ENCODE data around the gene NSUN2. TPM values are rescaled to one million over a fixed set of nuclear protein-coding genes. Genes with fewer than 3 reads are reported as not detected.

The NSUN2 gene
- polyA plus RNA-seq, 2 of the 4 experiments (the other 2 are of a cell fraction) = 95.7 to 101 TPM

GRCh38 chr5:6675784-6676491 lies 43.1 kb upstream of the NSUN2 start:
- peaks cover 7% of the 10 kb centered on the region; the same call in 1 of the 3 replicates for H3K9me3 ChIP-seq
- TF ChIP-seq CTCF (IDR thresholded peaks at IDR 0.05) (no peak), BHLHE40 (IDR thresholded peaks at IDR 0.05; ENCODE audit: low read depth, low read length) (no peak), ZSCAN20 (CRISPR knock-in tag; IDR thresholded peaks at IDR 0.05) (no peak), MAX (IDR thresholded peaks at IDR 0.05) (no peak), FOXS1 (CRISPR knock-in tag; IDR thresholded peaks at IDR 0.05) (no peak), MAZ (IDR thresholded peaks at IDR 0.05; ENCODE audit: borderline replicate concordance, low read depth, low read length) (no peak), HOXA7 (CRISPR knock-in tag; IDR thresholded peaks at IDR 0.05) (no peak)
- 0 out of 6 replicates have a peak overlapping the region, but pooled peaks of 1 of the 2 experiments have one; percentile 22 for H3K27ac ChIP-seq
- H3K4me1 ChIP-seq = no peaks in the 10 kb centered on the region
- no peak for FAIRE-seq
- H3K4me3 ChIP-seq = no peak overlapping the region
- H3K4me2 ChIP-seq = no peak overlapping the region
- ChIA-PET POLR2A (no interaction called here), CTCF (no interaction called here)
- peak in 1 of 2 experiments; percentile 11 for DNase-seq (ENCODE audit: low read depth in 1 of 2, low spot score in 1 of 2)
- 86% methylated on average over 5 of the region's 5 CpGs for WGBS (ENCODE audit: missing lambda C conversion rate)
- no peak; a peak in 1 of 6 replicates for ATAC-seq

GRCh38 chr5:6674886-6675285 lies 42.0 kb upstream of the NSUN2 start:
- peaks cover 7% of the 10 kb centered on the region; the same call in 1 of the 3 replicates for H3K9me3 ChIP-seq
- no peak overlapping the region for H3K27ac ChIP-seq
- 81% methylated on average over 10 of the region's 10 CpGs for WGBS (ENCODE audit: missing lambda C conversion rate)
- CTCF ChIA-PET = no interaction called here
- POLR2A ChIA-PET = no interaction called here
- H3K4me1 ChIP-seq = no peaks in the 10 kb centered on the region
- FAIRE-seq = no peak
- no peak overlapping the region for H3K4me2 ChIP-seq
- no peak for DNase-seq (ENCODE audit: low read depth in 1 of 2, low spot score in 1 of 2)
- no peak for TF ChIP-seq MYC (IDR thresholded peaks at IDR 0.05; ENCODE audit: borderline replicate concordance, low read length)
- no peak for TF ChIP-seq TFCP2L1 (CRISPR knock-in tag; IDR thresholded peaks at IDR 0.05)
- TF ChIP-seq CHD2 (IDR thresholded peaks at IDR 0.05; ENCODE audit: low read length, partially characterized antibody) = no peak
- no peak overlapping the region for H3K4me3 ChIP-seq
- ATAC-seq = no peak

GRCh38 chr5:6674421-6674820 lies 41.6 kb upstream of the NSUN2 start:
- H3K4me2 ChIP-seq = no peak overlapping the region
- TF ChIP-seq POLR2A (IDR thresholded peaks at IDR 0.05; ENCODE audit: low read length) (no peak), MYC (IDR thresholded peaks at IDR 0.05; ENCODE audit: borderline replicate concordance, low read length) (no peak), PBX3 (IDR thresholded peaks at IDR 0.05) (no peak), NPAS2 (CRISPR knock-in tag; IDR thresholded peaks at IDR 0.05; ENCODE audit: borderline replicate concordance) (no peak), ZFP36 (IDR thresholded peaks at IDR 0.05; ENCODE audit: borderline replicate concordance, partially characterized antibody) (no peak), ZC3H11A (IDR thresholded peaks at IDR 0.05) (no peak), RARB (CRISPR knock-in tag; IDR thresholded peaks at IDR 0.05) (no peak), KDM5A (IDR thresholded peaks at IDR 0.05) (no peak), HOXA7 (CRISPR knock-in tag; IDR thresholded peaks at IDR 0.05) (no peak), RNF2 (IDR thresholded peaks at IDR 0.05; ENCODE audit: borderline replicate concordance, low read depth) (no peak), MAX (IDR thresholded peaks at IDR 0.05) (no peak), GATA3 (IDR thresholded peaks at IDR 0.05; ENCODE audit: borderline replicate concordance) (no peak), FOSB (CRISPR knock-in tag; IDR thresholded peaks at IDR 0.05) (no peak), SREBF2 (IDR thresholded peaks at IDR 0.05) (no peak), ELK1 (IDR thresholded peaks at IDR 0.05; ENCODE audit: low read depth, low read length) (no peak), RCOR1 (IDR thresholded peaks at IDR 0.05; ENCODE audit: low read depth, low read length) (no peak), HEYL (CRISPR knock-in tag; IDR thresholded peaks at IDR 0.05) (no peak), EP300 (IDR thresholded peaks at IDR 0.05) (no peak), ZSCAN20 (CRISPR knock-in tag; IDR thresholded peaks at IDR 0.05) (no peak)
- H3K27ac ChIP-seq = no peak overlapping the region
- WGBS (ENCODE audit: missing lambda C conversion rate) = 89% methylated on average over 3 of the region's 3 CpGs
- no peaks in the 10 kb centered on the region for H3K4me1 ChIP-seq
- H3K4me3 ChIP-seq = no peak overlapping the region
- ChIA-PET POLR2A (no interaction called here), CTCF (no interaction called here)
- peaks cover 7% of the 10 kb centered on the region; the same call in 1 of the 3 replicates for H3K9me3 ChIP-seq
- DNase-seq (ENCODE audit: low read depth in 1 of 2, low spot score in 1 of 2) = no peak
- ATAC-seq = no peak
- no peak for FAIRE-seq
